Ovary (tissue), 9 donors: ENCODE measurements around the gene SRRM3. TPM values are rescaled to one million over a fixed set of nuclear protein-coding genes. Genes with fewer than 3 reads are reported as not detected.
"Not testable (repeated sequence)": the region's sequence is repeated elsewhere in the genome, so short reads cannot be mapped to it uniquely, and the experiment has no call there.

Source experiments
- DNase-seq, 5 donors: peaks; one replicate each; pipeline ENCODE4 v3.0.0-alpha.2; 2019 to 2020
- H3K27ac ChIP-seq, 2 donors: fragments of 200-600 bp; one replicate each; pipeline versions ENCODE4 v1.5.1 to v1.8.0; 2019 to 2022
- H3K27me3 ChIP-seq: fragments of 200-600 bp; one replicate; pipeline ENCODE4 v1.8.0; 2022
- H3K36me3 ChIP-seq: fragments of 200-600 bp; sonication (generic); one replicate; pipeline ENCODE4 v1.5.1; 2019
- H3K4me1 ChIP-seq: one replicate; pipeline ENCODE4 v1.8.1; 2013; ENCODE audit warnings: mild to moderate bottlenecking, moderate library complexity; ENCODE audit not compliant: insufficient read depth
- H3K4me3 ChIP-seq: fragments of 200-600 bp; sonication (generic); one replicate; pipeline ENCODE4 v1.5.1; 2017
- H3K9me3 ChIP-seq, 2 donors: fragments of 200-600 bp in 1 of 2; sonication (generic) in 1 of 2; one replicate each; pipeline versions ENCODE4 v1.5.1 to v1.8.1; 2013 to 2019; ENCODE audit warnings: mild to moderate bottlenecking in 1 of 2, moderate library complexity in 1 of 2
- EP300 ChIP-seq: sonication (generic); formaldehyde crosslinking; IDR thresholded peaks from one replicate; pipeline ENCODE4 v1.6.1; 2017; ENCODE audit warnings: antibody characterized with exemption
- POLR2A ChIP-seq: fragments of 450-650 bp; IDR thresholded peaks from one replicate; pipeline ENCODE4 v1.6.1; 2017; ENCODE audit warnings: antibody characterized with exemption, mild to moderate bottlenecking, moderate library complexity
- WGBS, 3 donors: extraction: QIAGEN DNeasy Blood & Tissue Kit in 1 of 3; methylation state at CpG; one replicate each; pipeline versions ENCODE4 v1.1.5 to v1.1.7; 2013 to 2017; 5-methylcytosine and 5-hydroxymethylcytosine counted together
- intact Hi-C, 4 donors: fragments of 100-400 bp; cut with DNase I; formaldehyde crosslinking; loops; one replicate each; pipeline versions ENCODE4 v1.11.0 to v1.15.1; 2022 to 2023
- polyA plus RNA-seq, 2 donors: library from polyadenylated mRNA; stranded (reverse); fragments of 200-250 nt in 1 of 2; fragments of 350-450 nt in 1 of 2; fragmentation: Illumina TruSeq in 1 of 2; extraction: RNeasy Lipid Tissue Mini Kit (QIAGEN cat#74804) in 1 of 2; gene quantifications; one replicate each; pipeline ENCODE4 v1.2.3, GENCODE V29; 2013 to 2014
- total RNA-seq, 7 donors: library from RNA; depleted of rRNA in 2 of 7; stranded (reverse); fragments of >200 nt in 2 of 7; fragmentation: NEBNext Ultra II Directional in 3 of 7; extraction: Animal tissue kit (Norgen Biotek cat#: 25700) in 3 of 7; gene quantifications; one replicate each; pipeline versions ENCODE4 v1.1.0 to v1.2.4, GENCODE V29; 2016 to 2023
- TF ChIP-seq, protein P1 (sequence below), 3 donors: fragments of 450-650 bp in 2 of 3; fragments of 200-600 bp in 1 of 3; IDR thresholded peaks; one replicate each; pipeline versions ENCODE4 v1.5.1 to v1.8.0; 2016 to 2022; ENCODE audit warnings: antibody characterized with exemption in 3 of 3, mild to moderate bottlenecking in 1 of 3
- donor health status: DM: no; HTN: no; CAD: no; lungs with moderate emphysema.
- donor health status: DM: no; HTN: no; CAD: no.
- donor health status: Bipolar disorder and iron deficiency.
- donor health status: DM: yes; HTN: yes; CAD: no.
- donor health status: DM: no; HTN: no; CAD: no.
- donor health status: DM: yes; HTN: yes; CAD: no.

The SRRM3 gene
- total and polyA plus RNA-seq, 9 donors: 2.0 to 13.4 (median 4.8) TPM

DNA sequence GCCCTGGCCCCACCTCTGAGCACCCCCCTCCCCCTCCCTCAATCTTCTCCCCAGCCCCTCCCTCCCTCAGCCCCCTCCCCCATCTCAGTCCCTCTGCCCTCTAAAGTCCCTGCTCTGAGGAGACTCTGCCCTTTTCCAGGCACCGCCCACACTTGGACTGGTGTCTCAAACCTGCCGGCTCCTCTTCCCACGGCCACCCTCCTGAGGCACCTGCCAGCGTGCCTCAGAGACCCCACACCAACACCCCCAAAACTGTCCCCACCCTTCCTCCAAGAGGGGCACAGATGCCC, 66.1 kb downstream of the SRRM3 start:
- WGBS, 3 donors: 10 to 13% (median 11%) methylated on average over 4 of the region's 4 CpGs
- H3K27me3 ChIP-seq: no peaks in the 10 kb centered on the region
- TF ChIP-seq POLR2A (no peak), EP300 (no peak)
- TF ChIP-seq, protein P1, sequence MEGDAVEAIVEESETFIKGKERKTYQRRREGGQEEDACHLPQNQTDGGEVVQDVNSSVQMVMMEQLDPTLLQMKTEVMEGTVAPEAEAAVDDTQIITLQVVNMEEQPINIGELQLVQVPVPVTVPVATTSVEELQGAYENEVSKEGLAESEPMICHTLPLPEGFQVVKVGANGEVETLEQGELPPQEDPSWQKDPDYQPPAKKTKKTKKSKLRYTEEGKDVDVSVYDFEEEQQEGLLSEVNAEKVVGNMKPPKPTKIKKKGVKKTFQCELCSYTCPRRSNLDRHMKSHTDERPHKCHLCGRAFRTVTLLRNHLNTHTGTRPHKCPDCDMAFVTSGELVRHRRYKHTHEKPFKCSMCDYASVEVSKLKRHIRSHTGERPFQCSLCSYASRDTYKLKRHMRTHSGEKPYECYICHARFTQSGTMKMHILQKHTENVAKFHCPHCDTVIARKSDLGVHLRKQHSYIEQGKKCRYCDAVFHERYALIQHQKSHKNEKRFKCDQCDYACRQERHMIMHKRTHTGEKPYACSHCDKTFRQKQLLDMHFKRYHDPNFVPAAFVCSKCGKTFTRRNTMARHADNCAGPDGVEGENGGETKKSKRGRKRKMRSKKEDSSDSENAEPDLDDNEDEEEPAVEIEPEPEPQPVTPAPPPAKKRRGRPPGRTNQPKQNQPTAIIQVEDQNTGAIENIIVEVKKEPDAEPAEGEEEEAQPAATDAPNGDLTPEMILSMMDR (IDR thresholded peaks at IDR 0.05): no peak
- H3K4me3 ChIP-seq: no peak overlapping the region
- H3K4me1 ChIP-seq: peaks cover 3% of the 10 kb centered on the region
- no peak overlapping the region for H3K27ac ChIP-seq
- H3K9me3 ChIP-seq: no peaks in the 10 kb centered on the region
- no peaks in the 10 kb centered on the region for H3K36me3 ChIP-seq
- no peak for DNase-seq
- intact Hi-C loops: loop anchor here in 1 of 4 donors (5.0 kb wide), 1 partner anchor 66 kb away; the partner anchor contains the start of gene SRRM3

DNA sequence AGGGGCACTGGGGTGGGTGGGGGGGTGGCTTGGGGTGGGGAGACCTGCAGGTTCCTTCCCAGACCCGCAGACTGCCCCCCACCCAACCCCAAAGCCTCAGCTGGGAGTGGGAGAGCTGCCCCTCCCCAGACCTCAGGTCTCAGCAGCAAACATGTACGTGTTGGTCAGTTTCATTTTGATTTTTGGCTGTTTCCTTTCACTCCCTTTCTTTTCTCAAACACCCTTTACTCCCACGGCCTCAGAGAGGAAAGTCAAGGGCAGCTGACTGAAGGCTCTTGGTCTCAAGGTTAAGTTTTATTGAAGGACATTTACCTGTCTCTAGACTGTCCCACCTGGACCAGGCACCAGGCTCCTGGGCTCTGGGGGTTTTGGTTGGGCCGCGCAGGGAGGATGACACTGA, 66.7 kb downstream of the SRRM3 start:
- H3K4me3 ChIP-seq: no peak overlapping the region
- DNase-seq: no peak
- WGBS, 3 donors: 24 to 44% (median 40%) methylated on average over 5 of the region's 5 CpGs

DNA sequence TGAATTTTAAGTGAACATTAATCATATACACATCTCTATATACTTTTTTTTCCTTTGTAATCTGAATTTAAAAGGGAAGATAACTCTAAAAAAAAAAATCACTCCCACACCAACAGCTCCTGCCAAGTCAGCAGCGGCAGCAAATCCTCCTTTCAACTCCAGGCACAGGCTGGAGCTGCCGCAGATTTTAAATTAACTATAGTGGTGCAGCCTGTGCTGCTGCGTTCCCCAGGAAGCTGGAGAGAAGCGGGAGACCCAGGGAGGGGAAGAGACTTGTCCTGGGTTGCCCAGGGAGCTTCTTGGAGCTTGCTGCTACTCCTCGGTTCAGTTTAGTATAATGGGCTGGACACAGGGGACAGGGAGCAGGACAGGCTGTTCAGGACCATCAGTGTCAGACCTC, 68.2 kb downstream of the SRRM3 start:
- Histone ChIP-seq H3K9me3 (no peaks in the 10 kb centered on the region), H3K4me1 (peaks cover 3% of the 10 kb centered on the region), H3K4me3 (no peak overlapping the region), H3K27ac (no peak overlapping the region), H3K36me3 (no peaks in the 10 kb centered on the region), H3K27me3 (no peaks in the 10 kb centered on the region)
- DNase-seq: no peak
- TF ChIP-seq POLR2A: no peak
- TF ChIP-seq, protein P1 (IDR thresholded peaks at IDR 0.05): no peak
- intact Hi-C loops: loop anchor here in 1 of 4 donors (5.0 kb wide), 1 partner anchor 68 kb away; the partner anchor contains the start of gene SRRM3
- 2 to 11% (median 4%) methylated on average over 5 of the region's 5 CpGs for WGBS, 3 donors

More for the DNA sequence above, 66.7 kb downstream of the SRRM3 start:
- Histone ChIP-seq H3K27ac (no peak overlapping the region), H3K27me3 (no peaks in the 10 kb centered on the region), H3K4me1 (peaks cover 3% of the 10 kb centered on the region), H3K9me3 (no peaks in the 10 kb centered on the region), H3K36me3 (no peaks in the 10 kb centered on the region)
- TF ChIP-seq EP300 (no peak), POLR2A (no peak)
- TF ChIP-seq, protein P1 (IDR thresholded peaks at IDR 0.05): no peak
- intact Hi-C loops: loop anchor here in 1 of 4 donors (5.0 kb wide), 1 partner anchor 66 kb away; the partner anchor contains the start of gene SRRM3

DNA sequence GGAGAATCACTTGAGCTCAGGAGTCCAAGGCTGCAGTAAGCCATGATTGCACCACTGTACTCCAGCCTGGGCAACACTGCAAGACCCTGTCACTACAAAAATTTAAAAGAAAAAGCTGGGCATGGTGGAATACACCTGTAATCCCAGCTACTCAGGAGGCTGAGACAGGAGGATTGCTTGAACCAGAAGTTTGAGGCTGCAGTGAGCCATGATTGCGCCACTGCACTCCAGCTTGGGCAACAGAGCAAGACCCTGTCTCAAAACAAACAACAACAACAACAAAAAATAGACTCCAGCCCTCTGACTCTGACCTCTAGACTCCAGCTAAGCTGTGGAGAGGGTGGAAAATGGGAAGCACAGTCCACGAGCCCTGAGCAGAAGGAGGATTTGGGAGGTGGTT, 69.7 kb downstream of the SRRM3 start:
- DNase-seq, H3K9me3 ChIP-seq, H3K27ac ChIP-seq, H3K36me3 ChIP-seq, intact Hi-C loops, H3K4me1 ChIP-seq, H3K27me3 ChIP-seq, H3K4me3 ChIP-seq: not testable (repeated sequence)
- 85 to 92% (median 89%) methylated on average over 2 of the region's 2 CpGs for WGBS, 3 donors

DNA sequence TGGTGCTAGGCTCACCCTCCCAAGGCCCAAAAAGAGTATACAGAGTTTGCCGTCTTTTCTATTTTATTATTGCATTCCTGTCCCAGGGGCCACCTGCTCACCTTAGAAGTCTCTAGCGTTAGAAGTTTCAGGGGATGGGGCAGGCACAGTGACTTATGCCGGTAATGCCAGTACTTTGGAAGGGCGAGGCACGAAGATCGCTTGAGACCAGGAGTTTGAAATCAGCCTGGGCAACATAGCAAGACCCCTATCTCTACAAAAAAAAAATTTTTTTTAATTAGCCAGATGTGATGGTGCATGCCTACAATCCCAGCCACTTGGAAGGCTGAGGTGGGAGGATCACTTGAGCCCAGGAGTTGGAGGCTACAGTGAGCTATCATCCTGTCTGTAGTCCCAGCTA, 70.4 kb downstream of the SRRM3 start:
- Histone ChIP-seq H3K4me1 (peaks cover under 1% of the 10 kb centered on the region), H3K36me3 (no peaks in the 10 kb centered on the region), H3K27me3 (no peaks in the 10 kb centered on the region), H3K27ac (no peak overlapping the region), H3K9me3 (no peaks in the 10 kb centered on the region), H3K4me3 (no peak overlapping the region)
- 92 to 97% (median 96%) methylated on average over 6 of the region's 6 CpGs for WGBS, 3 donors
- intact Hi-C loops: no loop called here
- DNase-seq: no peak
- TF ChIP-seq, protein P1 (IDR thresholded peaks at IDR 0.05): no peak
- TF ChIP-seq EP300 (no peak), POLR2A (no peak)
